Articular chondrocyte of knee joint (primary cell): ENCODE results near the gene MED31. TPM values are rescaled to one million over a fixed set of nuclear protein-coding genes. Genes with fewer than 3 reads are reported as not detected.

ENCODE experiments used
- small RNA-seq: library from RNA; depleted of rRNA; stranded (forward); fragments of <200 nt; gene quantifications from one replicate; pipeline ENCODE3, GENCODE V24; 2012
- total RNA-seq: library from RNA; depleted of rRNA; stranded (reverse); fragments of >200 nt; gene quantifications from 2 replicates; pipeline ENCODE4 v1.2.3, GENCODE V29; 2012

Gene MED31
- total RNA-seq = 9.9 and 12.4 TPM in 2 replicates

GRCh38 chr17:6651354-6651918, at the start of gene MED31, which contains the start of gene C17orf100:
TSS of gene MED31 (minus strand) at chr17:6651605. CDS start at chr17:6651528, 77 bp downstream.
TSS of gene C17orf100 (plus strand) at chr17:6651762. CDS start at chr17:6651914, 152 bp downstream.

GRCh38 chr17:6640536-6641246, 10.7 kb downstream of the MED31 start, which contains the start of the genes KIAA0753 and TXNDC17:
TSS of gene KIAA0753 (minus strand) at chr17:6640711. CDS start at chr17:6635103, 5,608 bp downstream.
TSS of gene TXNDC17 (plus strand) at chr17:6641060. CDS start at chr17:6641083, 23 bp downstream.

Small RNA genes lying within 50 kb of the gene (small RNA-seq; reads per million reads assigned to genes)
- not detected for gene MIR4520-1
- gene RNA5SP435 = 0.11 reads per million

Other genes with a start within 250 kb of the MED31 start
- 0.11 and 0.13 TPM in 2 replicates for gene AIPL1, start 216.5 kb downstream of the MED31 start, total RNA-seq
- gene PIMREG, start 207.2 kb downstream of the MED31 start, total RNA-seq = 11.4 and 17.1 TPM in 2 replicates
- gene PITPNM3, start 95.0 kb downstream of the MED31 start, total RNA-seq = 7.1 and 8.8 TPM in 2 replicates
- 17.6 and 20.9 TPM in 2 replicates for gene KIAA0753, start 10.9 kb downstream of the MED31 start, total RNA-seq
- gene TXNDC17, start 10.5 kb downstream of the MED31 start, total RNA-seq = 130 and 138 TPM in 2 replicates
- gene C17orf100, start 157 bp upstream of the MED31 start, total RNA-seq = 0.39 and 0.43 TPM in 2 replicates
- gene SLC13A5, start 61.8 kb upstream of the MED31 start, total RNA-seq = not detected in 2 replicates
- 19.2 and 33.4 TPM in 2 replicates for gene XAF1, start 104.4 kb upstream of the MED31 start, total RNA-seq
- gene FBXO39, start 124.6 kb upstream of the MED31 start, total RNA-seq = 0.26 and 0.76 TPM in 2 replicates
- gene TEKT1, start 180.1 kb upstream of the MED31 start, total RNA-seq = not detected in 2 replicates